H1 (cell line): Measurements from ENCODE around the gene POU2F2. TPM values are rescaled to one million over a fixed set of nuclear protein-coding genes. Genes with fewer than 3 reads are reported as not detected.

Experiments
- CBX5 ChIP-seq: fragments of 300-800, 300-1000 bp; sonication (generic); IDR thresholded peaks from 2 replicates; pipeline ENCODE4 v1.7.1; 2016; ENCODE audit warnings: antibody characterized with exemption, low read length, low read depth
- KDM1A ChIP-seq: fragments of 200-600, 300-600 bp; sonication (generic); IDR thresholded peaks from 2 replicates; pipeline ENCODE4 v1.7.1; 2016; ENCODE audit warnings: mild to moderate bottlenecking, low read length, borderline replicate concordance
- MAX ChIP-seq: IDR thresholded peaks from 2 replicates; pipeline ENCODE4 v1.6.1; 2012; ENCODE audit warnings: inconsistent platforms
- POLR2A ChIP-seq, 2 experiments: IDR thresholded peaks; 1 replicate in 1 of 2; 2 replicates in 1 of 2; pipeline ENCODE4 v1.6.1; 2011; ENCODE audit warnings: low read depth in 2 of 2, low read length in 2 of 2, mild to moderate bottlenecking in 2 of 2; ENCODE audit errors: control extremely low read depth in 1 of 2
- ZNF274 ChIP-seq: IDR thresholded peaks from 2 replicates; pipeline ENCODE4 v1.7.0; 2012; ENCODE audit warnings: low read length, borderline replicate concordance; ENCODE audit errors: extremely low read depth
- polyA plus RNA-seq, 7 experiments: library from polyadenylated mRNA; depleted of rRNA in 3 of 7; stranded (reverse) in 5 of 7; unstranded in 2 of 7; fragments of >200 nt in 5 of 7; fragments of 200-250 nt in 2 of 7; gene quantifications; 1 replicate in 5 of 7; 2 replicates in 1 of 7; 4 replicates in 1 of 7; pipeline versions ENCODE4 v1.2.1 to v1.2.3, GENCODE V29; 2011 to 2013; ENCODE audit warnings: missing spikeins in 2 of 7, mixed read lengths in 2 of 7
- total RNA-seq: library from RNA; stranded (reverse); fragmentation: NEBNext Ultra II Directional; extraction: Animal tissue kit (Norgen Biotek cat#: 25700); gene quantifications from 2 replicates; pipeline ENCODE4 v1.2.1, GENCODE V29; 2021

POU2F2 gene
- total and polyA plus RNA-seq, 2 of the 8 experiments (the other 6 are each of a cell fraction or from before 2014, with no cell fraction given), result 5.0 to 6.1 TPM

- TF ChIP-seq KDM1A (peak; percentile 83), ZNF274 (no peak), MAX (peak; percentile 30; the same call in 1 of the 2 replicates), POLR2A (IDR thresholded peaks at IDR 0.05; ENCODE audit: control extremely low read depth in 1 of 2, low read depth in 2 of 2, low read length in 2 of 2) (no peak; a peak in 1 of 3 replicates), CBX5 (no peak)
Observed at GRCh38 chr19:42069619-42070351, 62.5 kb downstream of the POU2F2 start, which contains the start of gene GRIK5 (continued).
